IPS-18a (cell line): ENCODE measurements around the gene RNF144A.

ENCODE experiments used
- H3K27ac ChIP-seq: one replicate; pipeline ENCODE4 v1.5.1; 2013; ENCODE audit warnings: low read length
- H3K27me3 ChIP-seq: one replicate; pipeline ENCODE4 v1.6.1; 2013; ENCODE audit warnings: mild to moderate bottlenecking, low read length; ENCODE audit not compliant: control insufficient read depth, insufficient read depth
- H3K36me3 ChIP-seq: one replicate; pipeline ENCODE4 v1.6.1; 2013; ENCODE audit warnings: low read depth, low read length; ENCODE audit not compliant: control insufficient read depth
- H3K4me1 ChIP-seq: one replicate; pipeline ENCODE4 v1.6.1; 2013; ENCODE audit warnings: low read depth, low read length; ENCODE audit not compliant: control insufficient read depth
- H3K4me3 ChIP-seq: one replicate; pipeline ENCODE4 v1.5.1; 2013; ENCODE audit warnings: low read length
- H3K9ac ChIP-seq: one replicate; pipeline ENCODE4 v1.6.1; 2013; ENCODE audit warnings: mild to moderate bottlenecking, low read length, moderate library complexity
- H3K9me3 ChIP-seq: one replicate; pipeline ENCODE4 v1.6.1; 2013; ENCODE audit warnings: low read depth, low read length; ENCODE audit not compliant: control insufficient read depth

Gene RNF144A

GRCh38 chr2:7047661-7048060, 130.4 kb downstream of the RNF144A start:
- no peaks in the 10 kb centered on the region for H3K36me3 ChIP-seq
- no peaks in the 10 kb centered on the region for H3K9me3 ChIP-seq
- peaks cover 4% of the 10 kb centered on the region for H3K4me1 ChIP-seq
- no peak overlapping the region for H3K9ac ChIP-seq
- H3K27me3 ChIP-seq, result no peaks in the 10 kb centered on the region
- no peak overlapping the region for H3K27ac ChIP-seq
- no peak overlapping the region for H3K4me3 ChIP-seq

GRCh38 chr2:7048762-7049294, 131.6 kb downstream of the RNF144A start:
- H3K27ac ChIP-seq, result no peak overlapping the region
- H3K9me3 ChIP-seq, result no peaks in the 10 kb centered on the region
- H3K4me1 ChIP-seq, result peaks cover 4% of the 10 kb centered on the region
- H3K36me3 ChIP-seq, result no peaks in the 10 kb centered on the region
- H3K27me3 ChIP-seq, result no peaks in the 10 kb centered on the region
- peak overlapping the region; percentile 2 for H3K4me3 ChIP-seq
- H3K9ac ChIP-seq, result no peak overlapping the region

- Histone ChIP-seq H3K36me3 (no peaks in the 10 kb centered on the region), H3K27ac (no peak overlapping the region), H3K4me3 (no peak overlapping the region), H3K9me3 (no peaks in the 10 kb centered on the region), H3K9ac (no peak overlapping the region), H3K4me1 (peaks cover 4% of the 10 kb centered on the region), H3K27me3 (no peaks in the 10 kb centered on the region)
These were observed 135.2 kb downstream of the RNF144A start for GRCh38 chr2:7052404-7052803.

GRCh38 chr2:7053650-7054265, 136.5 kb downstream of the RNF144A start:
- Histone ChIP-seq H3K4me3 (no peak overlapping the region), H3K27ac (no peak overlapping the region), H3K4me1 (peaks cover 4% of the 10 kb centered on the region), H3K27me3 (no peaks in the 10 kb centered on the region), H3K9me3 (no peaks in the 10 kb centered on the region), H3K36me3 (no peaks in the 10 kb centered on the region), H3K9ac (no peak overlapping the region)

GRCh38 chr2:7057865-7058400, 140.7 kb downstream of the RNF144A start:
- no peak overlapping the region for H3K9ac ChIP-seq
- peaks cover 9% of the 10 kb centered on the region for H3K4me1 ChIP-seq
- no peaks in the 10 kb centered on the region for H3K36me3 ChIP-seq
- no peak overlapping the region for H3K27ac ChIP-seq
- no peaks in the 10 kb centered on the region for H3K27me3 ChIP-seq
- no peak overlapping the region for H3K4me3 ChIP-seq
- H3K9me3 ChIP-seq, result no peaks in the 10 kb centered on the region

- Histone ChIP-seq H3K4me1 (peaks cover 9% of the 10 kb centered on the region), H3K9ac (no peak overlapping the region), H3K27me3 (no peaks in the 10 kb centered on the region), H3K4me3 (no peak overlapping the region), H3K27ac (no peak overlapping the region), H3K36me3 (no peaks in the 10 kb centered on the region), H3K9me3 (no peaks in the 10 kb centered on the region)
These were observed 142.9 kb downstream of the RNF144A start for GRCh38 chr2:7060156-7060555.

GRCh38 chr2:7060631-7061449, 143.6 kb downstream of the RNF144A start:
- Histone ChIP-seq H3K9me3 (no peaks in the 10 kb centered on the region), H3K36me3 (no peaks in the 10 kb centered on the region), H3K4me3 (no peak overlapping the region), H3K27ac (no peak overlapping the region), H3K27me3 (no peaks in the 10 kb centered on the region), H3K4me1 (peaks cover 9% of the 10 kb centered on the region), H3K9ac (no peak overlapping the region)

- Histone ChIP-seq H3K9ac (no peak overlapping the region), H3K4me1 (peaks cover 9% of the 10 kb centered on the region), H3K27ac (no peak overlapping the region), H3K4me3 (no peak overlapping the region), H3K36me3 (no peaks in the 10 kb centered on the region), H3K27me3 (no peaks in the 10 kb centered on the region), H3K9me3 (no peaks in the 10 kb centered on the region)
These were observed 144.2 kb downstream of the RNF144A start for GRCh38 chr2:7061450-7061789.

- no peak overlapping the region for H3K27ac ChIP-seq
- no peaks in the 10 kb centered on the region for H3K27me3 ChIP-seq
- no peak overlapping the region for H3K9ac ChIP-seq
- peaks cover 9% of the 10 kb centered on the region for H3K4me1 ChIP-seq
- no peaks in the 10 kb centered on the region for H3K9me3 ChIP-seq
- H3K36me3 ChIP-seq, result no peaks in the 10 kb centered on the region
- H3K4me3 ChIP-seq, result no peak overlapping the region
These were observed 144.7 kb downstream of the RNF144A start for GRCh38 chr2:7061921-7062320.

GRCh38 chr2:7063789-7064188, 146.6 kb downstream of the RNF144A start:
- Histone ChIP-seq H3K27me3 (no peaks in the 10 kb centered on the region), H3K27ac (no peak overlapping the region), H3K9me3 (no peaks in the 10 kb centered on the region), H3K9ac (no peak overlapping the region), H3K4me3 (no peak overlapping the region), H3K4me1 (peaks cover 9% of the 10 kb centered on the region), H3K36me3 (no peaks in the 10 kb centered on the region)

- H3K27me3 ChIP-seq, result no peaks in the 10 kb centered on the region
- H3K9me3 ChIP-seq, result no peaks in the 10 kb centered on the region
- no peaks in the 10 kb centered on the region for H3K4me1 ChIP-seq
- H3K36me3 ChIP-seq, result no peaks in the 10 kb centered on the region
- H3K4me3 ChIP-seq, result no peak overlapping the region
- H3K9ac ChIP-seq, result no peak overlapping the region
- no peak overlapping the region for H3K27ac ChIP-seq
These were observed 151.2 kb downstream of the RNF144A start for GRCh38 chr2:7068457-7068856.
